HG03097 (cell line): Measurements from ENCODE around the gene SLC9B2.
"Not testable (repeated sequence)": the region's sequence is repeated elsewhere in the genome, so short reads cannot be mapped to it uniquely, and the experiment has no call there.

Source experiments
- ATAC-seq: cut with Tn5 transposase; IDR thresholded peaks from one replicate; pipeline ENCODE4 v1.9.1; 2021; ENCODE audit not compliant: unreplicated experiment, low FRiP score

The SLC9B2 gene

DNA sequence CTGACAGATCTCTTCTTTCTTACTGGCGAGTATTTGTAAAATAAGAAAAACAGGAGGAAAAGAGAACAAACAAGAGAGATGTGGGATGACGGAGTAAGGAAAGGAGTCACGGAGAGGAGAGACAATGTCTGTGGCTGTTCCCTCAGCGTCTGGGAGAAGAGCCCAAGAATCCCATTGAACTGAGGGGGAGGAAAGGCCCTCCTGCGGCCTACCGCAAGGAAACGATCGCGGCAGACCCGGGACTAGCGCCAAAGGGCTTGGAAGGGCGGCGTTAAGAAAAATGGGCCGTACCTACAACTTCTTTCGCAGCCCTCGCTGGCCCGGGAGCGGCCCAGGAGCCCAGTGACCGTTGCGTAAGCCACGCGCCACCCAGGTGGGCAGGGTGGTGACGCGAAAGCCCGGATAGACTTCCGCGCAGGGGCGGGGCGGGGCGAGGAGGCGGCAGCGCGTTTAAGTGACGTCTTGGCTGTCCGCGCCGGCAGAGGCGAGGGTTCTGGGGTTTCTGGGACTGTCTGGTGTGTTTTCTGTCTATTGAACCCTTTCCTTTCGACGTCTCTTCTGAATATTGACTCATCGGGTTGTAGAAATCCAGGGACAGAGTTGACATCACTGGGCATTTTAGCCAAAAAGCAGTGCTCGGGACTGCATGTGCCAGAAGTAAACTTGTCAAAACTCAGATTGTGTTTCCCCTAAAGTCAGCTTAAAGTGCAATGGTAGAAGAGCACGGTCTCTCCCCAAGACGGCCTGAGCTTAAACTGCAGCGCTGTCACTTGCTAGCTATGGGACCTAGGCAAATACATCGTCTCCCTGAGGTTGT, 57.0 kb downstream of the SLC9B2 start, which contains the start of gene SLC9B1:
Gene SLC9B1, minus strand, starts transcription at position 398 of the 817 bp plus-strand sequence. CDS start 27,994 bp downstream, outside the sequence.
- peak; percentile 99 for ATAC-seq

DNA sequence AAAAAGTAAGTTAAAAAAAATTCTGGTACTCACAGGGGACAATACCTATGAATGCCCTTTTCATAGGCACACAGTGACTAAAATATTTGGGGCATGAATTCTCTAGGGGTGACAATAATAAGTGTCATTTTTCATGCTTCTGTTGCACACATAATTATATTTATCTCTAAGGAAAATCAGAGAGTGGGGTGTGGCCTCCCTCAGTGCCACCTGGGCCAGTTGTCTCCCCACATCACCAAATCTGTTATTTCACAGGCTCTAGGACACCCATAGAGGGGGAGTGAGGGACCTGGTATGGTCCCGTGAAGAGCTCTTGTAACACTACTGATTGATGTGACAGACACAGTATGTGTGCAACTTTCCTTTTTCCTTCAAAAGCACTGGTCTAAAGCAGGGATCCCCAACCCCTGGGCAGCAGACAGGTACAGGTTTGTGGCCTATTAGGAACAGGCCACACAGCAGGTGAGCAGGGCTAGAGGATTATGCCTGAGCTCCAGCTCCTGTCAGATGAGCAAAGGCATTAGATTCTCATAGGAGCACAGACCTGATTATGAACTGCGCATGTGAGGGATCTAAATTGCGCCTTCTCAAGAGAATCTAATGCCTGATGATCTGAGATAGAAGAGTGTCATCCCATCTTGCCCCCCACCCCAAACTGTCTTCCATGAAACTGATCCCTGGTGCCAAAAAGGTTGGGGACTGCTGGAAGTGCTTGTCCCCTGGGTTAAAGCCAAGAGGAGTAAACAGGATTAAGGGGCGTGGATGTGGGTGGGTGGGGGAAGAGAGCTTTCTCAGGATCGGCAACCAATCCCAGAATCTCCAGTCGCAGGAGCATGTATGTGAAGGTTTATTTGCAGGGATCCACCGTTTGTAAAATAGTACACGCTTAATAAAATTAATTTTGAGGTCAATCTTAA, 57.9 kb downstream of the SLC9B2 start:
- ATAC-seq: no peak

GRCh38 chr4:103012551-103012950, 64.0 kb downstream of the SLC9B2 start:
- ATAC-seq: no peak

DNA sequence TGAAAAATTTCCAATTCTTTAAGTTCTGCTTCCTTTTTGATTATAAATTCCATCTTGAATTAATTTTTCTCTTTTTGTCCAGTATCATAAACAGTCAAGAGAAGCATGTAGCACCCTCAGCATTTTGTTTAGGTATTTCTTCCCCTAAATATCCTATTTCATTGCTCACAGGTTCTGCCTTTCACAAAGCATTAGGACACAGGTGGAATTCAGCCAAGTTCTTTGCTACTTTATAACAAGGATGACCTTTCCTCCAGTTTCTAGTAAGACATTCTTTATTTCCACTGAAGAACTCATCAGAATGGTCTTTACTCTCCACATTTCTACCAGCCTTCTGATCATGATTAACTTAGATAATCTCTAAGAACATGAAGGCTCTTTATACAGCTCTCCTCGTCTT, 64.5 kb downstream of the SLC9B2 start:
- no peak for ATAC-seq

DNA sequence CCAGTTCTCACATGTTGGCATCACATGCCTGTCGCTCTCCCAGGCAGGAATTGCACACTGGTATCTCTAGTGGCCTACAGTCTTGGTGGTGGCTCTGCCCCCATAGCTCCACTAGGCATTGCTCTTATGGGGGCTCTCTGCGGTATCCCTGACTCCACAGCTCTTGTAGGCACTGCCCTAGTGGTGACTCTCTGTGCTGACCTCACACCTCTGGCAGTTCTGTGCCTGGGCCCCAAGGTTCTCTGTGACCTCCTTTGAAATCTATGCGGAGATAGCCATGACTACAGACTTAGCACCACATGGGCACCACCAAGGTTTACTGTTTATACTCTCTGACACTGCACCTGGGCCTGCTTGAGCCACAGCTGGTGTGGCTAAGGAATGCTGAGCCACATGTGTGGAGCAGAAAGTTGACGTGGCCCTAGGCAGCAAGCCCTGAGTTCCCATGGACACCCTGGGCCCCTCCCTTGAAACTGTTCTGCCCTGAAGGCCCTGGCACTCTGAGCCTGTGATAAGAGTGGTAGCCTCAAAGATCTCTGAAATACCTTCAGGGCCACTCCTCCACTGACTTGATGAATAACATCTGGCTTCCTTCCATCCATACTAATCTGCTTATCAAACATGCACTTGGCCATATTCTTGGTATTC, 65.1 kb downstream of the SLC9B2 start:
- no peak for ATAC-seq

GRCh38 chr4:103010804-103011203, 65.8 kb downstream of the SLC9B2 start:
- no peak for ATAC-seq

- ATAC-seq: no peak
Observed at GRCh38 chr4:103008875-103009729, 67.5 kb downstream of the SLC9B2 start.

DNA sequence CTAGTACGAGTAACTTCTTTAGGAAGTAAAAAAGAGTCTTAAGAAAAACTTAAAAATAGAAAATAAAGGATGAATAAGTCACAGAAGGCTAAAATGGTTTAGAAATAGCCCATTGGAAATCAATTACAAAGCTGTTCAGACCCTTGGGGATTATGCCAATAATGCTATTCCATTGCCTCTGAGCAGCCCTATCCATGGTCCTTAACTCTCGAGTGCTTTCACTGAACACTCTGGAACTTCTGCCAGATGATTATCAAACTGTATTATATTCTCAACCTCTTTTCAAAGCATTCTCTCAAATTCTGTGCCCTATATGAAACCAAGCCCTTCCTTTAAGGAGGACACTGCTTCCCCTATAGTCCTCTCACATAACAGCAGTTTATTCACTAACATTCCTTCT, 74.0 kb downstream of the SLC9B2 start:
- no peak for ATAC-seq

- ATAC-seq: no peak
Observed at GRCh38 chr4:102994803-102995202, 81.8 kb downstream of the SLC9B2 start.

DNA sequence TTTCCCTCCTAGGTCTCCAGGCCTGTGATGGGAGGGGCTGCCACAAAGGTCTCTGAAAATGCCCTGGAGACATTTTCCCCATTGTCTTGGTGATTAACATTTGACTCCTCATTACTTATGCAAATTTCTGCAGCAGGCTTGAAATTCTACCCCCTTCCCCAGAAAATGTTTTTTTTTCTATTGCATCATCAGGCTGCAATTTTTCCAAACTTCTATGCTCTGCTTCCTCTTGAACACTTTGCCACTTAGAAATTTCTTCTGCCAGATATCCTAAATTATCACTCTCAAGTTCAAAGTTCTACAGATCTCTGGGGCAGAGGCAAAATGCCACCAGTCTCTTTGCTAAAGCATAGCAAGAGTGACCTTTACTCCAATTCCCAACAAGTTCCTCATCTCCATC, 82.6 kb downstream of the SLC9B2 start:
- not testable (repeated sequence) for ATAC-seq

- no peak for ATAC-seq
Observed at GRCh38 chr4:102988429-102989020, 88.0 kb downstream of the SLC9B2 start.

GRCh38 chr4:102981005-102981404, 95.6 kb downstream of the SLC9B2 start:
- no peak for ATAC-seq
